Loucy (cell line): ENCODE data around the gene ANKRD33.

Experiments
- H2AFZ ChIP-seq: fragments of 200-600 bp; sonication (generic); 2 replicates; pipeline ENCODE4 v1.6.0; 2016; ENCODE audit warnings: antibody characterized with exemption, mild to moderate bottlenecking, low read length, moderate library complexity
- H3F3A ChIP-seq: fragments of 200-600 bp; 2 replicates; pipeline ENCODE4 v1.6.0; 2016; ENCODE audit warnings: antibody characterized with exemption, low read depth, mild to moderate bottlenecking
- H3K27me3 ChIP-seq: fragments of 200-600 bp; sonication (generic); 2 replicates; pipeline ENCODE4 v1.6.1; 2014; ENCODE audit warnings: low read length, mild to moderate bottlenecking; ENCODE audit not compliant: insufficient read depth, poor library complexity, severe bottlenecking
- H3K36me3 ChIP-seq: fragments of 200-600 bp; sonication (generic); 2 replicates; pipeline ENCODE4 v1.6.1; 2016; ENCODE audit warnings: low read length; ENCODE audit not compliant: insufficient read depth
- H3K4me1 ChIP-seq: fragments of 200-600 bp; sonication (generic); 2 replicates; pipeline ENCODE4 v1.5.1; 2014; ENCODE audit warnings: low read length, mild to moderate bottlenecking; ENCODE audit not compliant: insufficient read depth, poor library complexity, severe bottlenecking
- H3K4me2 ChIP-seq: fragments of 200-600 bp; sonication (generic); 2 replicates; pipeline ENCODE4 v1.6.0; 2014; ENCODE audit warnings: antibody characterized with exemption, low read length, low read depth, mild to moderate bottlenecking; ENCODE audit not compliant: poor library complexity, severe bottlenecking
- H3K4me3 ChIP-seq: fragments of 200-600 bp; sonication (generic); 2 replicates; pipeline ENCODE4 v1.5.1; 2014; ENCODE audit warnings: low read length, mild to moderate bottlenecking, mixed read lengths; ENCODE audit not compliant: poor library complexity, severe bottlenecking
- H3K79me2 ChIP-seq: fragments of 200-600 bp; sonication (generic); 2 replicates; pipeline ENCODE4 v1.6.1; 2014; ENCODE audit warnings: low read length; ENCODE audit not compliant: insufficient read depth
- H3K9ac ChIP-seq: fragments of 200-600 bp; sonication (generic); 2 replicates; pipeline ENCODE4 v1.6.0; 2014; ENCODE audit warnings: mild to moderate bottlenecking, low read depth, low read length, moderate library complexity; ENCODE audit not compliant: poor library complexity, severe bottlenecking
- H3K9me2 ChIP-seq: fragments of 200-600 bp; sonication (generic); replicated peaks from 2 replicates; pipeline ENCODE4 v1.6.1; 2016; ENCODE audit warnings: low read depth, low read length, mixed read lengths
- H3K9me3 ChIP-seq: fragments of 200-600 bp; sonication (generic); 2 replicates; pipeline ENCODE4 v1.6.1; 2014; ENCODE audit warnings: mild to moderate bottlenecking, antibody characterized with exemption, low read length, low read depth; ENCODE audit not compliant: insufficient read depth
- H4K20me1 ChIP-seq: fragments of 200-600 bp; sonication (generic); 2 replicates; pipeline ENCODE4 v1.6.0; 2014; ENCODE audit warnings: antibody characterized with exemption, low read length, mild to moderate bottlenecking; ENCODE audit not compliant: insufficient read depth, poor library complexity, severe bottlenecking
- CTCF ChIP-seq: fragments of 200-600 bp; sonication (generic); conservative IDR thresholded peaks from 2 replicates; pipeline ENCODE4 v1.5.1; 2014; ENCODE audit warnings: mild to moderate bottlenecking, antibody characterized with exemption, low read length
- EZH2phosphoT487 ChIP-seq: fragments of 200-600 bp; IDR thresholded peaks from 2 replicates; pipeline ENCODE4 v1.6.1; 2018; ENCODE audit warnings: antibody characterized with exemption, mild to moderate bottlenecking, moderate library complexity, borderline replicate concordance

The ANKRD33 gene

GRCh38 chr12:51922146-51922545 is 34.2 kb downstream of the ANKRD33 start:
- Histone ChIP-seq H3F3A (no peaks in the 10 kb centered on the region), H4K20me1 (no peaks in the 10 kb centered on the region), H3K4me3 (no peak overlapping the region), H2AFZ (no peak overlapping the region), H3K27me3 (no peaks in the 10 kb centered on the region), H3K9me2 (no peaks in the 10 kb centered on the region), H3K36me3 (no peaks in the 10 kb centered on the region), H3K9me3 (no peaks in the 10 kb centered on the region), H3K4me2 (no peak overlapping the region), H3K79me2 (no peaks in the 10 kb centered on the region), H3K9ac (no peak overlapping the region), H3K4me1 (peaks cover 20% of the 10 kb centered on the region)
- TF ChIP-seq EZH2phosphoT487 (no peak), CTCF (no peak)

GRCh38 chr12:51922762-51923505 is 35.0 kb downstream of the ANKRD33 start:
- no peak overlapping the region for H3K9ac ChIP-seq

GRCh38 chr12:51923506-51924365 is 35.8 kb downstream of the ANKRD33 start:
- TF ChIP-seq CTCF (peak; percentile 79), EZH2phosphoT487 (no peak)
- no peaks in the 10 kb centered on the region for H3K36me3 ChIP-seq
- H3K27me3 ChIP-seq: no peaks in the 10 kb centered on the region
- no peak overlapping the region for H2AFZ ChIP-seq
- H3K9me2 ChIP-seq: no peaks in the 10 kb centered on the region
- H3K9me3 ChIP-seq: no peaks in the 10 kb centered on the region
- no peak overlapping the region for H3K4me2 ChIP-seq
- no peaks in the 10 kb centered on the region for H4K20me1 ChIP-seq
- no peaks in the 10 kb centered on the region for H3K79me2 ChIP-seq
- H3K4me3 ChIP-seq: no peak overlapping the region
- no peak overlapping the region for H3K9ac ChIP-seq
- no peaks in the 10 kb centered on the region for H3F3A ChIP-seq
- H3K4me1 ChIP-seq: peaks cover 20% of the 10 kb centered on the region

More at GRCh38 chr12:51922762-51923505, 35.0 kb downstream of the ANKRD33 start:
- Histone ChIP-seq H3K4me2 (no peak overlapping the region), H3K4me1 (peaks cover 20% of the 10 kb centered on the region), H3F3A (no peaks in the 10 kb centered on the region), H3K79me2 (no peaks in the 10 kb centered on the region), H3K9me3 (no peaks in the 10 kb centered on the region), H3K9me2 (no peaks in the 10 kb centered on the region), H2AFZ (no peak overlapping the region), H3K27me3 (no peaks in the 10 kb centered on the region), H3K36me3 (no peaks in the 10 kb centered on the region), H3K4me3 (no peak overlapping the region), H4K20me1 (no peaks in the 10 kb centered on the region)
- TF ChIP-seq CTCF: no peak
- no peak for TF ChIP-seq EZH2phosphoT487
